Measurements from ENCODE around the gene SMIM20.

- TF ChIP-seq CTCF (IDR thresholded peaks at IDR 0.05) (no peak), POLR2A (IDR thresholded peaks at IDR 0.05) (no peak), EP300 (IDR thresholded peaks at IDR 0.05) (no peak)
These were observed 5.7 kb downstream of the SMIM20 start for GRCh38 chr4:25919676-25920075.
